BLaER1 treated with 17β-estradiol and CSF1 and Interleukin-3, amounts not matched to agents 10 nM and 100 nM (cell line): ENCODE results near the gene RAMP3.
"Not testable (repeated sequence)": the region's sequence is repeated elsewhere in the genome, so short reads cannot be mapped to it uniquely, and the experiment has no call there.

Experiments used
- H3K27ac ChIP-seq, 11 experiments: shearing (Covaris generic); formaldehyde crosslinking; 2 replicates each; pipeline ENCODE4 v1.8.1; 2022
- H3K27me3 ChIP-seq, 11 experiments: shearing (Covaris generic); formaldehyde crosslinking; 2 replicates each; pipeline ENCODE4 v1.8.1; 2022
- H3K36me3 ChIP-seq, 11 experiments: shearing (Covaris generic); formaldehyde crosslinking; 2 replicates each; pipeline ENCODE4 v1.8.1; 2022
- H3K4me1 ChIP-seq, 10 experiments: shearing (Covaris generic); formaldehyde crosslinking; 2 replicates each; pipeline ENCODE4 v1.8.1; 2022
- H3K4me2 ChIP-seq, 11 experiments: shearing (Covaris generic); formaldehyde crosslinking; 2 replicates each; pipeline ENCODE4 v1.8.1; 2022
- H3K4me3 ChIP-seq, 10 experiments: shearing (Covaris generic); formaldehyde crosslinking; 2 replicates each; pipeline ENCODE4 v1.8.1; 2022
- H3K9ac ChIP-seq, 11 experiments: shearing (Covaris generic); formaldehyde crosslinking; 2 replicates each; pipeline ENCODE4 v1.8.1; 2022
- H3K9me3 ChIP-seq, 11 experiments: shearing (Covaris generic); formaldehyde crosslinking; replicated peaks in 1 of 11; 2 replicates each; pipeline ENCODE4 v1.8.1; 2022
- H4K20me1 ChIP-seq, 11 experiments: shearing (Covaris generic); formaldehyde crosslinking; 2 replicates each; pipeline ENCODE4 v1.8.1; 2022
- Cebpa-rat ChIP-seq, 11 experiments: shearing (Covaris generic); IDR thresholded peaks; 2 replicates each; pipeline ENCODE4 v1.8.1; 2022

The RAMP3 gene

GRCh38 chr7:45203936-45204445 is 46.4 kb downstream of the RAMP3 start:
- TF ChIP-seq Cebpa-rat (IDR thresholded peaks at IDR 0.05) = peak in 3 of 11 experiments; percentile 15 to 42 (median 21); a peak in 3 of 22 replicates
- H3K4me2 ChIP-seq = peak overlapping the region; percentile 26 to 83 (median 61); a peak in 21 of 22 replicates
- H3K27ac ChIP-seq = peak overlapping the region in 2 of 11 experiments; percentile 33 to 41; a peak in 2 of 22 replicates
- no peak overlapping the region for H3K4me3 ChIP-seq
- H3K4me1 ChIP-seq = peaks cover 23 to 39% (median 34%) of the 10 kb centered on the region in 10 experiments
- no peaks in the 10 kb centered on the region for H3K27me3 ChIP-seq
- no peaks in the 10 kb centered on the region for H4K20me1 ChIP-seq
- H3K9me3 ChIP-seq = no peaks in the 10 kb centered on the region
- no peaks in the 10 kb centered on the region for H3K36me3 ChIP-seq
- H3K9ac ChIP-seq = no peak overlapping the region

- H3K4me1 ChIP-seq = peaks cover 15 to 26% (median 22%) of the 10 kb centered on the region in 10 experiments
- H3K36me3 ChIP-seq, H4K20me1 ChIP-seq, H3K9me3 ChIP-seq, H3K27me3 ChIP-seq, H3K9ac ChIP-seq, H3K4me3 ChIP-seq, H3K4me2 ChIP-seq, H3K27ac ChIP-seq: not testable (repeated sequence)
Measured at GRCh38 chr7:45206266-45206665, 48.7 kb downstream of the RAMP3 start.

GRCh38 chr7:45209909-45210308 is 52.3 kb downstream of the RAMP3 start:
- H3K4me2 ChIP-seq, H3K27me3 ChIP-seq: not testable (repeated sequence)

GRCh38 chr7:45211066-45211465 is 53.5 kb downstream of the RAMP3 start:
- H3K9me3 ChIP-seq = peaks cover 0 to 18% (median 13%) of the 10 kb centered on the region in 11 experiments; a peak in 16 of 22 replicates
- no peaks in the 10 kb centered on the region for H3K36me3 ChIP-seq
- H3K9ac ChIP-seq = no peak overlapping the region
- no peaks in the 10 kb centered on the region for H4K20me1 ChIP-seq
- H3K4me2 ChIP-seq = peak overlapping the region in 1 of 11 experiments; percentile 24; a peak in 1 of 22 replicates
- H3K27ac ChIP-seq = no peak overlapping the region
- TF ChIP-seq Cebpa-rat (IDR thresholded peaks at IDR 0.05) = no peak
- no peaks in the 10 kb centered on the region for H3K27me3 ChIP-seq
- no peak overlapping the region for H3K4me3 ChIP-seq
- H3K4me1 ChIP-seq = peaks cover 0 to 11% (median 0%) of the 10 kb centered on the region in 10 experiments; a peak in 1 of 20 replicates

More at GRCh38 chr7:45209909-45210308, 52.3 kb downstream of the RAMP3 start:
- H3K9ac ChIP-seq, H3K4me3 ChIP-seq, H3K27ac ChIP-seq, H4K20me1 ChIP-seq, H3K36me3 ChIP-seq: not testable (repeated sequence)
- peaks cover 0 to 18% (median 13%) of the 10 kb centered on the region in 11 experiments; a peak in 16 of 22 replicates for H3K9me3 ChIP-seq
- peaks cover 0 to 20% (median 6%) of the 10 kb centered on the region in 10 experiments; a peak in 16 of 20 replicates for H3K4me1 ChIP-seq

GRCh38 chr7:45211958-45212357 is 54.4 kb downstream of the RAMP3 start:
- Histone ChIP-seq H3K4me1 (peaks cover 0 to 11% (median 0%) of the 10 kb centered on the region in 10 experiments; a peak in 1 of 20 replicates), H4K20me1 (no peaks in the 10 kb centered on the region), H3K36me3 (no peaks in the 10 kb centered on the region), H3K4me3 (no peak overlapping the region), H3K27ac (no peak overlapping the region), H3K9ac (no peak overlapping the region), H3K9me3 (peaks cover 0 to 18% (median 13%) of the 10 kb centered on the region in 11 experiments; a peak in 16 of 22 replicates), H3K4me2 (no peak overlapping the region), H3K27me3 (no peaks in the 10 kb centered on the region)
- no peak for TF ChIP-seq Cebpa-rat (IDR thresholded peaks at IDR 0.05)

GRCh38 chr7:45212606-45213005 is 55.0 kb downstream of the RAMP3 start:
- Histone ChIP-seq H3K36me3 (no peaks in the 10 kb centered on the region), H3K9ac (no peak overlapping the region), H3K27ac (no peak overlapping the region), H3K27me3 (no peaks in the 10 kb centered on the region), H3K9me3 (peaks cover 0 to 18% (median 13%) of the 10 kb centered on the region in 11 experiments; a peak in 16 of 22 replicates), H3K4me3 (no peak overlapping the region), H4K20me1 (no peaks in the 10 kb centered on the region), H3K4me2 (no peak overlapping the region), H3K4me1 (peaks cover 0 to 11% (median 0%) of the 10 kb centered on the region in 10 experiments; a peak in 1 of 20 replicates)
- TF ChIP-seq Cebpa-rat (IDR thresholded peaks at IDR 0.05) = no peak

GRCh38 chr7:45215601-45216062 is 58.0 kb downstream of the RAMP3 start:
- TF ChIP-seq Cebpa-rat (IDR thresholded peaks at IDR 0.05) = no peak
- Histone ChIP-seq H4K20me1 (no peaks in the 10 kb centered on the region), H3K27ac (no peak overlapping the region), H3K9ac (no peak overlapping the region), H3K4me1 (peaks cover 0 to 18% (median 12%) of the 10 kb centered on the region in 10 experiments; a peak in 17 of 20 replicates), H3K4me3 (no peak overlapping the region), H3K9me3 (peaks cover 0 to 18% (median 13%) of the 10 kb centered on the region in 11 experiments; a peak in 16 of 22 replicates), H3K27me3 (no peaks in the 10 kb centered on the region), H3K36me3 (no peaks in the 10 kb centered on the region), H3K4me2 (no peak overlapping the region)

- Histone ChIP-seq H3K27me3 (no peaks in the 10 kb centered on the region), H3K27ac (no peak overlapping the region), H3K9me3 (peaks cover 0 to 18% (median 13%) of the 10 kb centered on the region in 11 experiments; a peak in 16 of 22 replicates), H3K36me3 (no peaks in the 10 kb centered on the region), H3K4me2 (no peak overlapping the region), H3K4me1 (peaks cover 0 to 21% (median 17%) of the 10 kb centered on the region in 10 experiments; a peak in 17 of 20 replicates), H3K9ac (no peak overlapping the region), H4K20me1 (no peaks in the 10 kb centered on the region), H3K4me3 (no peak overlapping the region)
- no peak for TF ChIP-seq Cebpa-rat (IDR thresholded peaks at IDR 0.05)
Measured at GRCh38 chr7:45216181-45216580, 58.6 kb downstream of the RAMP3 start.

GRCh38 chr7:45216622-45217165 is 59.1 kb downstream of the RAMP3 start:
- H3K9me3 ChIP-seq = peaks cover 0 to 18% (median 13%) of the 10 kb centered on the region in 11 experiments; a peak in 16 of 22 replicates
- H3K4me3 ChIP-seq = no peak overlapping the region
- no peak overlapping the region for H3K4me2 ChIP-seq
- peaks cover 0 to 25% (median 20%) of the 10 kb centered on the region in 10 experiments; a peak in 17 of 20 replicates for H3K4me1 ChIP-seq
- TF ChIP-seq Cebpa-rat (IDR thresholded peaks at IDR 0.05) = no peak
- no peak overlapping the region for H3K9ac ChIP-seq
- no peaks in the 10 kb centered on the region for H4K20me1 ChIP-seq
- no peaks in the 10 kb centered on the region for H3K27me3 ChIP-seq
- H3K27ac ChIP-seq = no peak overlapping the region
- no peaks in the 10 kb centered on the region for H3K36me3 ChIP-seq
